PC-9 (cell line): ENCODE measurements around the gene POLA2. TPM values are rescaled to one million over a fixed set of nuclear protein-coding genes. Genes with fewer than 3 reads are reported as not detected.

ENCODE experiments used
- BruUV-seq: library from RNA; stranded (reverse); fragments of 400-500 nt; replicated peaks from 2 replicates; lab custom pipeline; 2021; lab: Mats Ljungman, UMichigan
- CTCF ChIA-PET: fragments of 300-600 bp; sonication (Branson Sonifier 250); formaldehyde crosslinking; loops from one replicate; lab custom pipeline; 2022; ENCODE audit warnings: antibody characterized with exemption; lab: Charles Lee
- POLR2A ChIA-PET: fragments of 300-600 bp; sonication (Branson Sonifier 250); formaldehyde crosslinking; loops from one replicate; lab custom pipeline; 2022; ENCODE audit warnings: antibody characterized with exemption; ENCODE audit not compliant: unreplicated experiment; lab: Charles Lee
- DNase-seq, 2 experiments: peaks; one replicate each; pipeline versions ENCODE4 v3.0.0 to v3.0.0-alpha.2; 2015 to 2022; ENCODE audit warnings: mixed read lengths in 1 of 2
- H2AFZ ChIP-seq: fragments of 200-600 bp; sonication (generic); 2 replicates; pipeline ENCODE4 v1.8.1; 2017; ENCODE audit warnings: antibody characterized with exemption
- H3F3A ChIP-seq: fragments of 200-600 bp; sonication (generic); 2 replicates; pipeline ENCODE4 v1.8.1; 2017; ENCODE audit warnings: antibody characterized with exemption, mild to moderate bottlenecking, low read depth; ENCODE audit not compliant: insufficient read depth
- H3K27ac ChIP-seq: fragments of 200-600 bp; sonication (generic); 2 replicates; pipeline ENCODE4 v1.6.1; 2016; ENCODE audit warnings: mixed run types
- H3K27me3 ChIP-seq: fragments of 200-600 bp; sonication (generic); 2 replicates; pipeline ENCODE4 v1.6.1; 2016; ENCODE audit warnings: low read depth, mixed run types; ENCODE audit not compliant: insufficient read depth
- H3K36me3 ChIP-seq: fragments of 200-600 bp; sonication (generic); 2 replicates; pipeline ENCODE4 v1.6.1; 2016; ENCODE audit warnings: low read depth, mixed run types
- H3K4me1 ChIP-seq: fragments of 200-600 bp; sonication (generic); replicated peaks from 2 replicates; pipeline ENCODE4 v1.6.1; 2016; ENCODE audit warnings: mixed run types; ENCODE audit not compliant: insufficient read depth
- H3K4me2 ChIP-seq: fragments of 200-600 bp; sonication (generic); 2 replicates; pipeline ENCODE4 v1.6.1; 2017; ENCODE audit warnings: mixed run types
- H3K4me3 ChIP-seq: fragments of 200-600 bp; sonication (generic); 2 replicates; pipeline ENCODE4 v1.6.1; 2016; ENCODE audit warnings: mixed run types
- H3K79me2 ChIP-seq: fragments of 200-600 bp; sonication (generic); 2 replicates; pipeline ENCODE4 v1.6.1; 2017; ENCODE audit warnings: low read depth, mixed run types
- H3K9me2 ChIP-seq: fragments of 200-600 bp; sonication (generic); 2 replicates; pipeline ENCODE4 v1.8.1; 2017; ENCODE audit warnings: mild to moderate bottlenecking; ENCODE audit not compliant: insufficient read depth
- H3K9me3 ChIP-seq: fragments of 200-600 bp; sonication (generic); 2 replicates; pipeline ENCODE4 v1.8.1; 2016; ENCODE audit warnings: low read depth; ENCODE audit not compliant: insufficient read depth
- H4K20me1 ChIP-seq: fragments of 200-600 bp; sonication (generic); 2 replicates; pipeline ENCODE4 v1.8.1; 2017; ENCODE audit not compliant: insufficient read depth
- CTCF ChIP-seq: fragments of 200-600 bp; sonication (generic); conservative IDR thresholded peaks from 2 replicates; pipeline ENCODE4 v1.6.1; 2017; ENCODE audit warnings: mixed run types, antibody characterized with exemption, mild to moderate bottlenecking, moderate library complexity
- EZH2 ChIP-seq: fragments of 200-600 bp; sonication (generic); IDR thresholded peaks from 2 replicates; pipeline ENCODE4 v1.8.0; 2017; ENCODE audit warnings: antibody characterized with exemption, low read depth
- intact Hi-C: fragments of 100-400 bp; cut with micrococcal nuclease; formaldehyde crosslinking; loops from one replicate; pipeline ENCODE4 v1.10.0; 2022; ENCODE audit not compliant: unreplicated experiment
- total RNA-seq: library from RNA; stranded (reverse); gene quantifications from 2 replicates; pipeline ENCODE4 v1.2.3, GENCODE V29; 2021

POLA2 gene
- total RNA-seq, 1 experiment from 2014 or later, result 39.3 TPM

GRCh38 chr11:65303555-65303954, 41.8 kb downstream of the POLA2 start:
- no peaks in the 10 kb centered on the region for H4K20me1 ChIP-seq
- H3K36me3 ChIP-seq, result no peaks in the 10 kb centered on the region
- CTCF ChIA-PET, result interaction anchor here (0.5 kb wide), 1 partner anchor 28 kb away, joined by 3 read pairs; no protein-coding TSS in a partner anchor
- DNase-seq, result no peak
- TF ChIP-seq CTCF (no peak), EZH2 (no peak)
- H3K4me3 ChIP-seq, result no peak overlapping the region
- intact Hi-C loops, result no loop called here
- POLR2A ChIA-PET, result no interaction called here
- H3K79me2 ChIP-seq, result no peaks in the 10 kb centered on the region
- H3K9me2 ChIP-seq, result no peaks in the 10 kb centered on the region
- H3K9me3 ChIP-seq, result no peaks in the 10 kb centered on the region
- peaks cover 19% of the 10 kb centered on the region for H3K4me1 ChIP-seq
- peaks cover 40% of the 10 kb centered on the region for H3F3A ChIP-seq
- no peaks in the 10 kb centered on the region for H3K27me3 ChIP-seq
- H2AFZ ChIP-seq, result no peak overlapping the region
- H3K27ac ChIP-seq, result no peak overlapping the region
- BruUV-seq, result no TSS peak
- no peak overlapping the region for H3K4me2 ChIP-seq

GRCh38 chr11:65304110-65304509, 42.3 kb downstream of the POLA2 start:
- H3K4me2 ChIP-seq, result no peak overlapping the region
- H3K4me3 ChIP-seq, result no peak overlapping the region
- no peaks in the 10 kb centered on the region for H3K79me2 ChIP-seq
- no peak for TF ChIP-seq CTCF
- TF ChIP-seq EZH2, result no peak
- no peaks in the 10 kb centered on the region for H3K9me2 ChIP-seq
- H4K20me1 ChIP-seq, result no peaks in the 10 kb centered on the region
- no peak for DNase-seq
- no peaks in the 10 kb centered on the region for H3K27me3 ChIP-seq
- H3K9me3 ChIP-seq, result no peaks in the 10 kb centered on the region
- no peak overlapping the region for H3K27ac ChIP-seq
- H3K36me3 ChIP-seq, result no peaks in the 10 kb centered on the region
- peaks cover 25% of the 10 kb centered on the region for H3K4me1 ChIP-seq
- CTCF ChIA-PET, result interaction anchor here (0.5 kb wide), 1 partner anchor 29 kb away, joined by 3 read pairs; no protein-coding TSS in a partner anchor
- no TSS peak for BruUV-seq
- POLR2A ChIA-PET, result no interaction called here
- intact Hi-C loops, result no loop called here
- no peak overlapping the region for H2AFZ ChIP-seq
- peaks cover 45% of the 10 kb centered on the region for H3F3A ChIP-seq

DNA sequence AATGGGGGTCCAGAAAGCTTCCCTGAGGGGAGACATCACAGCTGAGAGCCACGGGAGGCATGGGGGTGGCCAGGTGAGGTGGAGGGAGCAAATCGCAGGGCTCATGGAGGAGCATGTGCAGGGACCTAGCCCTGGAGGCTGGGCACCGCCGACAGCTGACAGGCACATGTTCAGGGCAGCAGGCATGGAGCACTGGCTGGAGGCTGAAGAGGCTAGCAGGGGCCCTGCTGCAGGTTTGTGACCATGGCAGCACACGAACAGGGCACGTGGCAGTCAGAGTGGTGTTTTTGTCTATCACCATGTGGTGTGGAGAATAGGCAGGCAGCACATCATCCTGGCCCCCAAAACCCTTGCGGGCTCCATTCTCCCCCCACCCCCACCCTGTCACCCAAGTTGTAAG, 42.9 kb downstream of the POLA2 start:
- TF ChIP-seq CTCF (no peak), EZH2 (no peak)
- H3K4me3 ChIP-seq, result no peak overlapping the region
- H3K36me3 ChIP-seq, result no peaks in the 10 kb centered on the region
- CTCF ChIA-PET, result no interaction called here
- no peak for DNase-seq
- POLR2A ChIA-PET, result no interaction called here
- no peak overlapping the region for H2AFZ ChIP-seq
- intact Hi-C loops, result no loop called here
- peaks cover 26% of the 10 kb centered on the region for H3K4me1 ChIP-seq
- no peaks in the 10 kb centered on the region for H3K79me2 ChIP-seq
- H4K20me1 ChIP-seq, result no peaks in the 10 kb centered on the region
- H3K4me2 ChIP-seq, result no peak overlapping the region
- no peaks in the 10 kb centered on the region for H3K9me2 ChIP-seq
- no peak overlapping the region for H3K27ac ChIP-seq
- no TSS peak for BruUV-seq
- peaks cover 45% of the 10 kb centered on the region for H3F3A ChIP-seq
- H3K9me3 ChIP-seq, result no peaks in the 10 kb centered on the region
- H3K27me3 ChIP-seq, result no peaks in the 10 kb centered on the region
